Measurements from ENCODE around the gene ZNF593.

Gene ZNF593

DNA sequence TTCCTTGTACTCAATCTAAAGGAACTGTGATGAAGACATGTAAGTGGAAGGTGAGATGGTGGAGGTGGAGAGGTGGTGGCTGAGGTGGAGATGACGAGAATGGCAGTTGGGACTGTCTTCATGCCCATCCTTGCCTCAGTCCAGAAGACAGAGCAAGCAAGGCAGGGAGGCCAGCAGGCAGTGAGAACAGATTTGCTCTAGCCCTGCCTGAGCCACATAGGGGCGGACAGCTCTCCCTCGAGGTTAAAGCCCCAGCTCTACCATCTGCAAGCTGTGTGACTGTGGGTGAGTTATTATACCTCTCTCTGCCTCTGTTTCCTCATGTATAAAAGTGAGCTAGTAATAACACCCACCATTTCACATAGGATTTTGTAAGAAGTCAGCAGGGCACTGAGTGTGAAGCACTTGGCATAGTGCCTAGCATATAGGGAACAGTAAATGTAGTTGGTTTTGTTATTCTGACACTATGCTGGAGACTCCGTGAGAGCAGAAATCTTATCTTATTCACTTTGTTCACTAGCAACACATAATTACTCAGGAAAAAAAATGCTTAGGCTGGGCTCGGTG lies 15.7 kb upstream of the ZNF593 start:
- no peak for DNase-seq

DNA sequence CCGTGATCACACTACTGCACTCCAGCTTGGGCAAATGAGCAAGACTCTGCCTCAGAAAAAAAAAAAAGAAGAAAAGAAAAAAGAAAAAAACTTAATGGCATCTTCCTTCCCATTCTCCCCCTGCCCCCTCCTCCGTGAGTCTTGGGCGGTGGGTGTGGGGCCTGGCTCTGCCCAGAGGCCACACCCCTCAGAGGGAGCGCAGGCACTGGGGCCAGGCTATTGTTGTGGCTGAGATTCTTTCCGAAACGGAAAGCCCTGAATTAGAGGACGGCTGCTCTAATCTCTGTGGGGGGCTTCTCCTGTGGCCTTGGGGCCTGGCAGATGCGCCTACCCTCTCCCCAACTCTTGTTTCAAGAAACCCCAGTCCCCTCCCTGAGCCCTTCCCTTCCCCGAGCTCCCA lies 15.0 kb upstream of the ZNF593 start:
- no peak for DNase-seq

DNA sequence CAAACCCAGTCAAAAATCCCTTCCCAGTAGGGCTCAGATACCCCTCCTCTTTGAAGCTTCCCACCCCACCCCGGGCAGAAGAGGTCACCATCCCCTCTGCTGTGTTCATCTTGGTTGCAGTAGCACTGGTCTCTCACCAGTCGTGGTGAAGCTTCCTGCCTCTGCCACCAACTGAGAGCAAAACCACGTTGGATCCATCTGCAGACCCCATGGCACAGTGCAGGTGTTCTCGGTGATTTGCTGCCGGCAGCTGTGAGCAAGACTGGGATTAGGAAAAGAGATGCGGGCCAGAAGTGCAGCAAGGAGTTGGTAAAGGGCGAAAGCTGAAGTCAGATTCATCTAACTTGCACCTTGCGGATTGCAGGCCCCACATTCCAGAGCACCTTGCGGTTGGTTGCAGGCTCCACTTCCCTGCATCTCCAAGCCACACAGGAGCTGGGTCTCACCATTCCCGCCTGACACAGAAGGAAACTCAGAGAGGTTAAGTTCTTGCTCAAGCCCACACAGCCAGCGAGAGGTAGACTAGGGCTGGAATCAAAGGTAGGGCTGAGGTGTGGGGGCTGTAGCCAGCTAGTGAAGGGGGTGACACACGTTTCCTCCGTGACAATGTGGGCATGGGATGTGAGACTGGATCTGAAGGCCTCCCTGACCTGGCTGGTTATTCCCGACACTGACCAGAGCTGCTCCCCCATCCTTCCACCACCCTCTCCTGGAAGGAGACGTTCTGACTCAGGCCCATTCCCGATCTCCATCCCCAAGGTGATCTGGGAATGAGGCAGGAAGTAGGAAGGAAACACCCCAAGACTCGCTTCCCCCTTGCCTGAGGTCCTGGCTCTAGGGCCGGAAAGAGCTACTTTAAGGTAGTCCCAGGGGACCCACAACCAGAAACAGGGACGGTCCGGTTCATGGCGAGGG lies 14.1 kb upstream of the ZNF593 start:
- no peak for DNase-seq

DNA sequence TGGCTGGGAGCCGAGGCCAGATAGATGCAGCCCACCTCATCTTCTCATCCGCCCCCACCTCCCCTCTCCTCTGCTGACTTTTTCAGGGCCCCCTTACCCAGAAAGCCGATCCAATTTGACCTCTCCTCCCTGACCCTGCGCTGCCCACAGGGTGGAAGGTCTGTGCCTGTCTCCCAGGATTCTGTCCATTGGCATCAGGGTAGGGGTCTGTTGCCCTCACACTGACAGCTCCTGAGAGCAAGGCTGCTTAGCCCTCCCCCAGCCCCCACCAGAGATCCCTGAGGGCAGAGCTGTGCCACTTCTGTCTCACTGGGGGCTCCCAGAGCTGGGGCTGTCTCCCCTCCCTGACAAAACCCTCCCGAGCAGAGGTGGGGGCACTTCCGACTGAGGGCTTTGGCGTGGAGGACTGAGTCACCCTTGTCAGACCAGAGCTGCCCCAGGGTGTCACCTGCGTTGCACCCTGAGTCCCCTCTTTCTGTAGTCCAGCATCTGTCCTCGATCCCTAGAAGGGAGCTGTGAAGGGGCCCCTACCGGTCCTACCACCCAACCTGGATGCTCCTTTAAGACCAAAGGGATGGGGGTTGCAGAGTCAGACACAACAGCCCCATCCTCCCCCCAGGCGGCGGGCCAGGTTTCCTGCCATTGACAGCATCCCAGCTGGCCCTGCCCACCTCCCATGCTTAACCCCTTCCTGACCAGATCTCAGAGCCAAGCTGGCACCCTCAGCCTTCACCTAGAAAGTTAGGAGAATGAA lies 13.2 kb upstream of the ZNF593 start:
- no peak for DNase-seq

DNA sequence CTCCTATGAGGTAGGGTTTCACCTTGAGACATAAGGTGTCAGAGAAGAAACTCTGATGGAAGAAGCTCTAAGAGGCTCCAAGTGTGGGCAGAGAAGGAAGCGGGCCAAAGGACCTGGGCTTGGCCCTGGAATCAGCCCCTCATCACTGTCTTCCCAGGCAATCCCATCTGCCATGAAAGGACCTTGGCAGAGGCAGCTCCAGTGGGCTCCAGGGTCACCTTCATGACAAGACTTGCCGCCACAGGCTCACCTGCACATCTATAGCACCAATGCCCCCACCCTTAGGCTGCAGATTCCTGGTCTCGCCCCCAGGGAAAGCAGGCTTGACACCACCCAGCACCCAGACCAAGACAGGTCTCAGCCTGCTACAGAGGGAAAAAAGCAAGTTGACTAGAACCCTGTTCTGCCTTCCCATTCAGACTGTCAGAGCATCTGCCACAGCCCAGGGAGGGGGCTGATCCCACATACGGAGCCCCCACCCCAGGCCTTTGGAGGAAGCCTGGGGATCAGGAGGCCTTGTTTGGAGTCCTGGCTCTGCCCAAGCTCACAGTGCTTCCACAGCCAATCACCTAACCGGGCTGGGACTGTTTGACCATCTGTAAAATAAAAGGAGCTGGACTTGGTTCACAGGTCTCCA lies 11.3 kb upstream of the ZNF593 start:
- DNase-seq, result no peak

DNA sequence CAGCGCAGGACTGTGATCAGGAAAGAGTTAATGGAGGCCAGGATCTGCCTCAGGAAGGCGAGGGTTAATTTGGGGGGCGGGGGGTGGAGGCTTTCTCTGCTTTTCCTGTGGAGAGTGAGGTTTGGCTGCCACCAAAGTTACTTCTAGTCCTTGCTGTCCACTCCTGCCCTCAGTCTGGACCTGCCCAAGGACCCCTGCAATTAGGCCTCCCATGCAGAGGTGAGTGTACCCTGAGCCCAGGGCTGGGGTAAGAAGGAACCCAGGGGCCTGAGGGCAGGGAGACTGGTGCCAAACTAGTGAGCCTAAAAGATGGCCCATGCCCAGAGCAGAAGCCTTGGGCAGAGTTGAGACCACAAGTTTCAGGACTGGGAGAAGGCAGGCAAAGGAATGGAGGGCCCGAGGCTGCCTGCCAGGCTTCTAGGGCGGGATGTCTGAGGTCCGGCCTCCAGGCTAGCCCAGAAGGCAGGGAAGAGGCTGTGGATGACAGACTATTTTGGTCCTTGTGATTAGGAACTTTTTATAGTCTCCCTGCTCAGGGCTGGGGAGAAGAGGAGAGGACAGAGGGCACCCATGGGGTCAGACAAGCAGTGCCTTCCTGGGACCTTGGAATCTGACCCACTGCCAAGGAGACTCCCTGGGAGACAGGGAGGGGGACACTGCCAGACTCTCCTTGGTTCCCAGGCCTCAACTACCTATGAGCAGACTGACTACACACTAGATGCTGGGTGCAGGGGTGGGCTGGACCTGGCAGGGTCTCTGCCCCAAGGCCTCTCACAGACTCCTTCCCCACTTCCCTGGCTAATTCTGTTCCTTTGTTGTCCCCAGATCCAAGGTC lies 10.6 kb upstream of the ZNF593 start, which contains the start of gene FAM110D:
TSS of gene FAM110D (plus strand) at position 172 of the 835 bp plus-strand sequence. CDS start 2,213 bp downstream, outside the sequence.
- no peak for DNase-seq

DNA sequence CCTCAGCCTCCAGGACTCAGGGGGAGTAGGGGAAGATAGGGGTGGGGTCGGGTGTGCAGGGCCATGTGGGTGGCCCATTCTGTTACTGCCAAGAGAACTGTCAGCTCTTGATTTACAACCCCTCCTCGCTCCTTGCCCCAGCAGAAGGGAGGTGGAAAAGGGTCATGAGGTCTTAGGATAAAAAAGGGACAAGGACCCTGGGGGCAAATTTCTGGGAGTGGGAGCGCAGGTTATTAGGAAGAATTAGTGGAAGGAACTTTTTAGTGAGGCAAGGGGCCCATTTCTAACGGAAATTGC lies 10.0 kb upstream of the ZNF593 start:
- no peak for DNase-seq

DNA sequence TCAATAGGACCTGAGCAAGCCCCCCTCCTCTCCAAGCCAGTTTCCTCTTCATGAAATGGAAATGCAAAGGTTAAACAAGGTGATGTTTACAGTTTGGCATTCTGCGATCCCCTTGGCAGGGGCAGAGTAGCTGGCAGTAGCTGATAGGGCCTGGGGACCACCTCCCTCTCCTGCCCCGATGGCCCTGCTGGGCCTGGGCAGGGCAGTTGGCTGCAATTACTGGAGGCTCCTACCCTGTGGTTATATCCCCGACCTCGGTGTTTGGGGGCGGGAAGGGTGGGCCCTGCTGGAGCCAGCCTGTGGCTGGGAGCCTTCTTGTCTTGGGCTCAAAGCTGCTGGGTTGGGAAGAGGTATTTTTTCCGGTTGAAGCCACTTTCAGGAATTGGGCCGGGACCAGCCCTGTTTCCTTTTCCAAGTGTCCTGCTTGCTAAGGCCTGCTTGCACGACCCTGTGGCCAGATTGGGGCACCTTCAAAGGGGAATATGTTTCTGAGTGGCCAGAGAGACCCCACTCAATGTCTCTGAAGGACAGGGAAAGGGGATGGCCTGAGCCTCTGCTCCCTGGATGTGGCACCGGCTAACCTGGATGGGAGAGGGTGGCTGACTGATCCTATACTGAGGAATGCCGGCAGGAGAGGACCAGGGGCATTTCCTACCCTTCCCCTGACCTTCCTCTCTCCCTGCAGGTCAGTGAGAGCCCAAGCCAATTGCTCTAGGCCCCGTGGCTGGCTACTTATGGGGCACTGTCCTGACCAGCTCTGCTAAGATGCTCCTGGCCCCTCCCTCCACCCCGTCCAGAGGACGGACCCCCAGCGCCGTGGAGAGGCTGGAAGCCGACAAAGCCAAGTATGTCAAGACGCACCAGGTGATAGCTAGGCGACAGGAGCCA lies 8.9 kb upstream of the ZNF593 start:
- no peak for DNase-seq

DNA sequence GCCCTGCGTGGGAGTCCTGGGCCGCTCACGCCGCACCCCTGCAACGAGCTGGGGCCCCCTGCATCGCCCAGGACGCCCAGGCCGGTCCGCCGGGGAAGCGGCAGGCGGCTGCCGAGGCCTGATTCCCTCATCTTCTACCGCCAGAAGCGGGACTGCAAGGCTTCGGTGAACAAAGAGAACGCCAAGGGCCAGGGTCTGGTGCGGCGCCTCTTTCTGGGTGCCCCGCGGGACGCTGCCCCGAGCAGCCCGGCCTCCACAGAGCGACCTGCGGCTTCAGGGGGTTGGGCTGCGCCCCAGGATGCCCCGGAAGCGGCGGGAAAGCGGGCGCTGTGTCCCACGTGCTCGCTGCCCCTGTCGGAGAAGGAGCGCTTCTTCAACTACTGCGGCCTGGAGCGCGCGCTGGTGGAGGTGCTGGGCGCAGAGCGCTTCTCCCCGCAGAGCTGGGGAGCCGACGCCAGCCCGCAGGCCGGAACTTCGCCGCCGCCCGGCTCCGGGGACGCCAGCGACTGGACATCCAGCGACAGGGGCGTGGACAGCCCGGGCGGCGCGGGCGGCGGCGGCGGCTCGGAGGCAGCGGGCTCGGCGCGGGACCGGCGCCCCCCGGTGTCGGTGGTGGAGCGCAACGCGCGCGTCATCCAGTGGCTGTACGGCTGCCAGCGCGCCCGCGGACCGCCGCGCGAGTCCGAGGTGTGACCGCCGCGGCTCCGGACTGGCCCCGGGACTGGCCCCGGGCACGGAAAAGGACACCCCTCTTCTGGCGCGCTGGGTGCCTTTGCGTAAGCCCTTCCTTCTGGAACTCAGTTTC lies 8.1 kb upstream of the ZNF593 start:
- DNase-seq, result no peak

DNA sequence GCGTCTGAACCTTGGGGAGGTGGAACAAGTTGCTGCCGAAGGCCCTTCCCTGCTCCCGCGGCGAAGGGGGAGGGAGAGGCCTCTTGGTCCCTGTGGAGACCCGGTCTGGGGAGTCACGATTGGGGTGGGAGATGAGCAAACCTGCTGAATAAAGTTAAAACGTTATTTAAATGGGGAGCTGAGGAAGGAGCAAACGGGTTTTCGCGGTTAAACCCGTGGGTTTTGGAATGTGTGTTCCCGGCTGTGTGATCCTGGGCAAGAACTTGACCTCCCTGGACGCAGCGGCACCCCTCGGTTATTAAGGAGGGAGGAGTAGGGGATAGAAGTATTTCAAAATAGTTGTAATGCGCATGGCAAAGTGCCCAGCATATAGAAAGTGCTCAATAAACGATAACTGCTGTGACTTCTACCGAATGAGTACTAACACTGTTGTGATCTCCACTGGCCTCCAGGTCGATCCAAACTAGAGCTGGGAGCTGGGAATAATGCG lies 7.4 kb upstream of the ZNF593 start:
- no peak for DNase-seq

DNA sequence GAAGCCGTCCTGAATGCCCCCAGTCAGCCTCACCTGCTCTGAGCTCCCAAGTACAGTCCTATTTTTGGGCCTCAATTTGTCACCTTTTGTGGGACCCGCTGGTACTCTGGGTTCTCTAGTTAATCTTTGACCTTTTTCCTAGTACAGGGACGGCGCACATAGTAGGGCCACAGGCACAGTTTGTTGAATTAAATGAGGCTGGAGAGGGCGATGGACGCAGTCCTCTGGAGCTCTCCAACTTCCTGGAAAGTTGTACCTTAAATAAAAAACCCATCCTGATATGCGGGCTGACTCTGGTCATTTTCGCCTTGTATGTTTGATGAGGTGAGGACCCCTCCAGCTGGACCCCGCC lies 6.0 kb upstream of the ZNF593 start:
- DNase-seq, result no peak

DNA sequence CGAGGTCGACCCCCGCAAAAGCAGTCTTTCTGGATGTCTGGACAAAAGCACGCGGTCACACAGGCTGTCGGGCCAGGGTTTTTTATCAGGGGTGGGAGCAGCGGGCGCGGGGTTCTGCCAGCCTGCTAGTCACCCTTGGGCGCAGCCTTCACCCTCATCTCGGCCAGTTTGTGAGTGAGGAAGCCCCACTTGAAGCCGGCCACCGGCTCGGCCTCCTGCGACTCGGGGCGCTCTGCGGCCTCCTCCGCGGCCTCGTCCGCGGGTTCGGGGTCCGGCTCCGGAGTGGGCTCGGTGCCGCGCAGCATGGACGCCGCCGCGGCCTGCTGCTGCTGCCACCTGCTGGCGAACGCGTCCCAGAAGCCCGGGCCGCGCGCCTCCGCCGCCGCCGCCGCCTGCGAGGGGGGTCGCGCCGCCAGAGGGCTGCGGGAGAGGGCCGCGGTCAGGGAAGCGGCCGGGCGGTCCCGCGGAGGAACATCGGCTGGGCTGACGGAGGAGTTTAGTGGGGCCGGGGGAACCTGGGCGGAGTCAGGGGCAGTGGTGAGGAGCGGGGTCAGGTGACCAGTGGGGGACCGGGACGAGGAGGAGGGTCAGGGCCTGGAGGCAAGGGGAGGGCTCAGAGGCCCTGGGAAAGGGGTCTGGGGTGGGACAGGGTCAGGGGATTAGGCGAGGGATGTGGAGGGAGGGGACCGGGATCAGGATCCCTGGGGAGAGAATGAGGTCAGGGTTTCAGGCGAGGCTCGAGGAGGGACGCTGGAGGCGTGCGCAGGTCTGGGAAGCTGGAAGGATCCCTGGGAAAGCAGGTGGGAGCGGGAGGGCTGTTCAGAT lies 5.5 kb upstream of the ZNF593 start:
- no peak for DNase-seq

DNA sequence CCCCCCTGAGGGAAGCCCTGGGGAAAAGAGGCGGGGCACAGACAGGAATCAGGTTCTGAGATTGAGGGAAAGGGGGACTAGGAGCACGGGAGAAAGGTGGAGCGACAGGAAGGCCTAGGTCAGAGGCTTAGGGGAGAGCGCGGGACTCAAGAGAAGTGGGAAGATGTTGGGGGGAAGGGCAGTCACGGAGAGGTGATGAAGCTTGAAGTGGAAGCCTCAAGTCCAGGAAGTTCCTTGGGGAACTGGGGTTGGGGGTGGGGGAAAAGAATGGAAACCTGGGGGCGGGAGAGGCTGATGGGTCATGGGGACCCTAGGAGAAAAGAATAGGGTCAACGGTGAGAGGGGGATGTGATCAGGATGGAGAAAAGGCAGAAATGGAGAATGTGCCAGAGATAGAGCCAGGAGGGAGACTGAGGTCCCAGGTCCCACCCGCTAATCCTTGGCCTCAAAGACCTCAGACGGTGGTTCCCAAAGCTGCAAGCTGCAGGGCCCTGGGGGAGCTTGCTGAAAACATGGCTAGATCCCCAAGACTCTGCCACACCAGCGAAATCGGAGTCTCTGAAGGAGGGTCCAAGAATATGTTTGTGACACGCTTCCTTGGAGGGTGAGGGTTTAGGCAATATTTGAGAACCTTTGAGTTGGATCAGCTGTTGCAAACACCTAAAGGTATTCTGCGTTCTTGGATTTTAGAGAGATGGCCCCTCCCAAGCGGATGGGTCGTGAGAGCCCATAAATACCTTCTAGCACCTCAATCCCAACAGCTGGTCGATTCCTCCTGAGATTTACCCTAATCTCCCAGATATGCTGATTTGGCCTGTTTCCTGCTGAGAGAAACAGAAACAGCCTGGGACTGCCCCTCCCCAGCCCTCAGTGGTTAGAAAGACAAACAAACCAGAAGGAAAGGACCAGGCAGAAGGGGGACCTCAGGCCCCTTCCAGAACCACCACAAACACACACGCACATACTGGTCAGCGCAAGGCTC lies 4.6 kb upstream of the ZNF593 start:
- no peak for DNase-seq

DNA sequence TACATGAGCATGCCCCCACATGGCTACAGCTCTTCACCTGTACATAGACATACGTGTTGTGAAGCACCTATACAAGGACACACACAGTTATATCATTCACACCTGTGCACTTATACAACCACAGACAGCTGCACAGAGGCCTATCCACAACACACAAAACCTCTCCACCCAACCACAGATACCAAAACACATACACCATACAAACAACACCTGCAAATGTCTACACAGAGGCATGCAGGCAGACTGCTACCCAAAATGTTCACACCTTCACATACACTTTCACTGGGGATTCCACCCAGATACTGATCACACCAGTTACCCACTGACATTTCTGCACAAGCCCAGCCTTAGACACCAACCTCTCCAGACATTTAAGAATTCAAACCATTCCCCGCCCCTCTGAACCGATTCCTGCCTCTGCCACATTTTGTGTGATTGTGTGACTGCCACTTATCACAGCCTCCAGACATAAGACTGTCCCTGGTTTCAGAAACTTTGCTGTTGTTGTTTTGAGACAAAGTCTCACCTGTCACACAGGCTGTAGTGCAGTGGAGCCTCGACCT lies 2.9 kb upstream of the ZNF593 start:
- DNase-seq, result no peak

DNA sequence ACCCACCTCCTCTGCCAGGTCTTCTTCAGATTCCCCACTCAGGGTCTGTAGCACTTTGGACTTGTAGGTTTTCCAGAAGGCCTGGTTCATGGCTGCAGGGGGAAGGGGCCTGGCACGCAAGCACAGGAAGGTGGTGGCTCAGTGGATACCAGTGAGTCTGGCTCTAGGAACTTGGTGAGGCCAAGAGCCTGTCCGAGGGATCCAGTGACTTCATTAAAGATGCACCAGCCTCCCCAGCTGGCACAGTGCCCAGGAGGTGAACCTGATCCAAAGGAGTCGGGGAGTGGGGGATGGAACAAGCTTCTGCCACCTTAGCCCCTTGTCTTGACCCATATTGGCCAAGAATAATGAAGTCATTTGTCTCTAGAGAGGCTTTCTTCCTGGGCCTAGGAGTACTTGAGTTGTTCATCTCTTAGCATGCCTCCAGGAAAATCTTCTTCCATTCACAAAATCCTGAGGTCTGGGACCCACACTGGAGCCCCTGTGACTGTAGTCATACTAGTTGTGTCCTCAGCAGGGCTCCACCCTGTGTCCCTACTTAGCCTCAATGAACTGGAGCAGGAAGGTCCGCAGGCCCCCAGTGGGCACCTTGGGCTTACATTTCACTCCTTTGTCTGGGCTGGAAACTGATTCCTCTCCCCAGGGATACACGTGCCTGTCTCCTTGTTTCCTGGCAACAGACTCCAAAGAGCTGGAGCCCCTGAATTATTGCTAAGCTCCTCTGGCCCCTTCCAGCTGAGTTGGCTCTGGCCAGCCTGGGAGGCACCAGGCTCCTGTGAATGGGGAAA lies 1.1 kb upstream of the ZNF593 start, which contains the start of gene C1orf232:
TSS of gene C1orf232 (minus strand) at position 554 of the 788 bp plus-strand sequence. CDS start at position 90, 464 bp downstream.
- no peak for DNase-seq

DNA sequence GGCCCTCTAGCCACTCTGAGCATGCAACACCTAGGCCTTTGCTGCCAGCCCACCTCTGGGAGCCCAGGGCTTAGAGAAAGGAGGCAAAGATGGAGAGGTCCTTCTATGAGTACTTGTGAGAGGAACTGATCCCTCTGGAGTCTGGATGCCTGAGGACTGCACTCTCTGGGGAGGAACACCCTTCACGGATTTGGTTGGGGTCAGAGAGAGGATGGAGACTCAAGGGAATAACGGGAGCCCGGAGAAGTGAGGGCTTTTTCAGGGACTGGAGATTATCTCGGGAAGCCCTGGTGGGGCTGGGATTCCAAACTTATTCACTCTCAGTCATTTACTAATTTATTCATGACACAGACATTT lies 532 bp upstream of the ZNF593 start:
- no peak for DNase-seq

DNA sequence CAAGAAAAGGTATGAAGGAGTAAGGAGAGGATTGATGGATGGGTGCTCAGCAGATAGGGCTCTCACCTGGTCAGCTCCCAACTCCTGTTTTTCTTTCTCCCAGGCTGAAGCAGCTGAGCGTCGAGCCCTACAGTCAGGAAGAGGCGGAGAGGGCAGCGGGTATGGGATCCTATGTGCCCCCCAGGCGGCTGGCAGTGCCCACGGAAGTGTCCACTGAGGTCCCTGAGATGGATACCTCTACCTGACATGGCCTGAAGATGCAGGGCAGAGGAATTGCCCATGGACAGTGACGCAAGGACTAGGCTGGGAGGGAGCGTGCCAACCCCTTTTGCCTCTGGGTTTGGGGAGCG lies 739 bp downstream of the ZNF593 start:
- DNase-seq, result no peak

Measured in amniotic stem cell (primary cell).